ENCODE measurements around the gene CAGE1. TPM values are rescaled to one million over a fixed set of nuclear protein-coding genes. Genes with fewer than 3 reads are reported as not detected.
A peak's percentile ranks its signal among the peaks of the same experiment; 100 is the strongest.
"Not testable (repeated sequence)": the region's sequence is repeated elsewhere in the genome, so short reads cannot be mapped to it uniquely, and the experiment has no call there.

CAGE1 gene
- total RNA-seq, 2 donors from 2014 or later, result 0.42 to 0.76 TPM

- peak overlapping the region; percentile 95 for H3K4me3 Mint-ChIP-seq
- H3K4me1 Mint-ChIP-seq (ENCODE audit: low read depth in 2 of 2), result peaks cover 30 to 47% of the 10 kb centered on the region in 2 donors
Measured at GRCh38 chr6:7391151-7391550, 1.6 kb upstream of the CAGE1 start.

DNA sequence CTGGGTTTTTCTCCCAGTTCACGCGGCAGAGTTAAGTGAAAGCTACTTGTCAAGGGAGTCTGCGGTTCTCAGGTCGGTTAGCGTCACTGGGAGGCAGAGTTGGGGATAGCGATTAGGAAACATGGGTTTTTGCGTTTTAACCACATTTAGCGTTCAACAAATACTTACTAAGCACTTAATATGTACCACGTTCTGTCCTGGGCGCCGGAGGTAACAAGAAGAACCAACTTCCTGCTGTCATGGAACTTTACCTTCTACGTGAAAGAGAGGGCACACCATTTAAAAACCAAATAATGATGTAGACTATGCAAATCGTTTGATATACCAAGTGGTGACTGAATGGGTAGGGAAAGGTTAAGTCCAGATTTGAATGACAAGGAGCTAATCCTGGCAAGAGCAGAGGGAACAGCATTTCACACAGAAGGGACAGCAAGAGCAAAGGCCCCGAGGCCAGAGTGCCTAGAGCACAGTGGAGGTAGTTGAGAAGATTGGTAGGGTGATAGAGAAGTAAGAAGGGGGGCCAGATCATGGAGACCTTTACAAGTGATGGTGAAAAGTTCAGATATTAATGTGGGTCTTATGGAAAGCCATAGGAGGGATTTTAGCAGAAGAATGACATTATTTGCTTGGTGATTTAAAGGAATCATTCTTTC is 810 bp upstream of the CAGE1 start:
- Mint-ChIP-seq H3K27ac (peak overlapping the region; percentile 86 to 95), H3K9me3 (peaks cover 3% of the 10 kb centered on the region), H3K27me3 (no peaks in the 10 kb centered on the region), H3K36me3 (peaks cover 26% of the 10 kb centered on the region), H3K4me3 (peak overlapping the region; percentile 95), H3K4me1 (ENCODE audit: low read depth in 2 of 2) (peaks cover 30 to 47% of the 10 kb centered on the region in 2 donors)
- DNase-seq (ENCODE audit: low spot score) (no peak), ATAC-seq (peak in 1 of 2 donors; percentile 14)

More at GRCh38 chr6:7391151-7391550, 1.6 kb upstream of the CAGE1 start:
- peak overlapping the region; percentile 86 to 95 for H3K27ac Mint-ChIP-seq
- H3K9me3 Mint-ChIP-seq, result peaks cover 3% of the 10 kb centered on the region
- peaks cover 26% of the 10 kb centered on the region for H3K36me3 Mint-ChIP-seq
- DNase-seq (ENCODE audit: low spot score) (no peak), ATAC-seq (no peak)
- H3K27me3 Mint-ChIP-seq, result no peaks in the 10 kb centered on the region

DNA sequence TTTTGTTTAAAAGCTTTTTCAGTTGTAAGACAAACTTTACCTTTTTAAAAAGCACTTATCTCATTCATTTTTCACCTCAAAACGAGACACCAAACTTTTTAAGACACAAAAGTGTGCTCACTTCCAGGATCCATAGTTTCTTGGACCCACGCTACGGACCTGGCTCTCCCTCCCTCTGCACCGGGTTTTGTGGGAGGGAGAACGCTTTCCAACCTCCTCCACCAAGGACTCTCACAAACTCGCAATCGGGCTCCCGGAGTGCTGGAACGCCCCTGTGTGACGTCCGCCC is 436 bp downstream of the CAGE1 start:
- ATAC-seq, result no peak
- Mint-ChIP-seq H3K36me3 (peaks cover 21% of the 10 kb centered on the region), H3K9me3 (peaks cover 3% of the 10 kb centered on the region), H3K27ac (peak overlapping the region; percentile 86 to 95), H3K4me3 (peak overlapping the region; percentile 95), H3K4me1 (ENCODE audit: low read depth in 2 of 2) (peaks cover 30 to 47% of the 10 kb centered on the region in 2 donors), H3K27me3 (no peaks in the 10 kb centered on the region)
- no peak for DNase-seq (ENCODE audit: low spot score)

DNA sequence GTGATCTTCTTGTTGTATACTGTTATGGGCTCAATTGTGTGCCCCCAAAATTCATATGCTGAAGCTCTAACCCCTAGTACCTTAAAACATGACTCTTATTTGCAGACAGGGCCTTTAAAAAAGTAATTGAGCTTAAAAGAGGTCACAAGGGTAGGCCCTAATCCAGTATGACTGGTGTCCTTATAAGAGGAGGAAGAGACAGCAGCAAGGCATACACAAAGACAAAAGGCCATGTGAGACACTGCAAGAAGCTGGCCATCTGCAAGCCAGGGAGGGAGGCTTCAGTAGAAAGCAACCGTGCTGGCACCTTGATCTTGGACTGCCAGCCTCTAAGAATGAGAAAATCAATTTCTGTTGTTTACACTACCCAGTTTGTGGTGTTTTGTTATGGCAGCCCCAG is 8.4 kb downstream of the CAGE1 start:
- Mint-ChIP-seq H3K9me3 (no peaks in the 10 kb centered on the region), H3K36me3 (no peaks in the 10 kb centered on the region), H3K4me3 (no peak overlapping the region), H3K4me1 (ENCODE audit: low read depth in 2 of 2) (no peaks in the 10 kb centered on the region), H3K27me3 (peaks cover 16% of the 10 kb centered on the region in 2 donors), H3K27ac (no peak overlapping the region)
- DNase-seq (ENCODE audit: low spot score) (no peak), ATAC-seq (no peak)

GRCh38 chr6:7378740-7379139 is 10.8 kb downstream of the CAGE1 start:
- H3K27me3 Mint-ChIP-seq, result peaks cover 16 to 18% of the 10 kb centered on the region in 2 donors
- no peaks in the 10 kb centered on the region for H3K36me3 Mint-ChIP-seq
- no peak for ATAC-seq
- no peak overlapping the region for H3K27ac Mint-ChIP-seq
- no peaks in the 10 kb centered on the region for H3K9me3 Mint-ChIP-seq
- H3K4me3 Mint-ChIP-seq, result no peak overlapping the region
- no peak for DNase-seq (ENCODE audit: low spot score)
- peaks cover 0 to 4% of the 10 kb centered on the region in 2 donors for H3K4me1 Mint-ChIP-seq (ENCODE audit: low read depth in 2 of 2)

DNA sequence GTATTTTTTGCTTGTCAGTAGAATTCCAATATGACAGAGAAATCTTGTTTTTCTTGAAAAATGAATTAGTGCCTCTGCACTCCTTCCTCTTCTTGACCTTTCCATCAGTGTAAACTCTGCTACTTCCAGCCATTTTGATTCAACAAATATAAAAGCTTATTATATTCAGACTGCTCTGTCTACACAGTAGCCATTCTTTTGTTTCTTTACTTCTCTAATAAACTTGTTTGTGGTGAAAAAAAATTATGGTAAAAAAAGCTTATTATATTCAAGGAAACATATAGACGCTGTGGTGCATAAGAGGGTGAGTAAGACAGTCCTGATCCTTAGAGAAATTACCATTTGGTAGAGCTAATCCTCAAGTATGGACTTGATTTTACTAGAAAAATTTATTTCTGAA is 11.6 kb downstream of the CAGE1 start:
- H3K27ac Mint-ChIP-seq, result no peak overlapping the region
- peaks cover 21% of the 10 kb centered on the region in 2 donors for H3K27me3 Mint-ChIP-seq
- DNase-seq (ENCODE audit: low spot score) (no peak), ATAC-seq (no peak)
- H3K4me3 Mint-ChIP-seq, result no peak overlapping the region
- peaks cover 0 to 5% of the 10 kb centered on the region in 2 donors for H3K4me1 Mint-ChIP-seq (ENCODE audit: low read depth in 2 of 2)
- H3K36me3 Mint-ChIP-seq, result no peaks in the 10 kb centered on the region
- H3K9me3 Mint-ChIP-seq, result no peaks in the 10 kb centered on the region

GRCh38 chr6:7373739-7374138 is 15.8 kb downstream of the CAGE1 start:
- no peak for ATAC-seq
- H3K4me3 Mint-ChIP-seq, result no peak overlapping the region
- H3K9me3 Mint-ChIP-seq, result no peaks in the 10 kb centered on the region
- DNase-seq (ENCODE audit: low spot score), result no peak
- H3K27me3 Mint-ChIP-seq, result peaks cover 14 to 17% of the 10 kb centered on the region in 2 donors
- H3K27ac Mint-ChIP-seq, result peak overlapping the region in 1 of 2 donors; percentile 3
- H3K36me3 Mint-ChIP-seq, result no peaks in the 10 kb centered on the region
- peaks cover 0 to 5% of the 10 kb centered on the region in 2 donors for H3K4me1 Mint-ChIP-seq (ENCODE audit: low read depth in 2 of 2)

GRCh38 chr6:7367408-7367807 is 22.1 kb downstream of the CAGE1 start:
- H3K4me1 Mint-ChIP-seq (ENCODE audit: low read depth in 2 of 2), result no peaks in the 10 kb centered on the region
- no peak for ATAC-seq
- no peak for DNase-seq (ENCODE audit: low spot score)
- H3K27ac Mint-ChIP-seq, result no peak overlapping the region
- peaks cover 10 to 14% of the 10 kb centered on the region in 2 donors for H3K27me3 Mint-ChIP-seq
- H3K4me3 Mint-ChIP-seq, result no peak overlapping the region
- H3K9me3 Mint-ChIP-seq, result no peaks in the 10 kb centered on the region
- no peaks in the 10 kb centered on the region for H3K36me3 Mint-ChIP-seq

DNA sequence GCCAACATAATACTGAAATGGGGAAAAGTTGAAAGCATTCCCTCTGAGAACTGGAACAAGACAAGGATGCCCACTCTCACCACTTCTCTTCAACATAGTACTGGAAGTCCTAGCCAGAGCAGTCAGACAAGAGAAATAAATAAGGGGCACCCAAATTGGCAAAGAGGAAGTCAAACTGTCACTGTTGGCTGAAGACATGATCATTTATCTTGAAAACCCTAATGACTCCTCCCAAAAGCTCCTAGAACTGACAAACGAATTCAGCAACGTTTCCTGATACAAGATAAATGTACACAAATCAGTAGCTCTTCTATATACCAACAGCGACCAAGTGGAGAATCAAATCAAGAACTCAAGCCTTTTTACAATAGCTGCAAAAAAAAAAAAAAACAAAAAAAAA is 37.6 kb downstream of the CAGE1 start:
- not testable (repeated sequence) for H3K27ac Mint-ChIP-seq; DNase-seq (ENCODE audit: low spot score); H3K36me3 Mint-ChIP-seq; H3K9me3 Mint-ChIP-seq; ATAC-seq; H3K4me3 Mint-ChIP-seq; H3K4me1 Mint-ChIP-seq (ENCODE audit: low read depth in 2 of 2)
- H3K27me3 Mint-ChIP-seq, result peaks cover 44 to 51% of the 10 kb centered on the region in 2 donors

DNA sequence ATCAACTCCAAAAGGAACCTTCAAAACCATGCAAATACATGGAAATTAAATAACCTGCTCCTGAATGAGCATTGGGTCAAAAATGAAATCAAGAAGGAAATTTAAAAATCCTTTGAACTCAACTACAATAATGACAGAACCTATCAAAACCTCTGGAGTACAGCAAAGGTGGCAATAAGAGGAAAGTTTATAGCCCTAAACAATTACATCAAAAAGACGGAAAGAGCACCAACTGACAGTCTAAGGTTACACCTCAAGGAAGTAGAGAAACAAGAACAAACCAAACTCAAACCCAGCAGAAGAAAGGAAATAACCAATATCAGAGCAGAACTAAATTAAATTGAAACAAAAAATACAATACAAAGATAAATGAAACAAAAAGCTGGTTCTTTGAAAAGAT is 39.0 kb downstream of the CAGE1 start:
- not testable (repeated sequence) for H3K4me1 Mint-ChIP-seq (ENCODE audit: low read depth in 2 of 2); H3K4me3 Mint-ChIP-seq; ATAC-seq; H3K27ac Mint-ChIP-seq; H3K9me3 Mint-ChIP-seq; DNase-seq (ENCODE audit: low spot score); H3K36me3 Mint-ChIP-seq
- H3K27me3 Mint-ChIP-seq, result peaks cover 39 to 51% of the 10 kb centered on the region in 2 donors

DNA sequence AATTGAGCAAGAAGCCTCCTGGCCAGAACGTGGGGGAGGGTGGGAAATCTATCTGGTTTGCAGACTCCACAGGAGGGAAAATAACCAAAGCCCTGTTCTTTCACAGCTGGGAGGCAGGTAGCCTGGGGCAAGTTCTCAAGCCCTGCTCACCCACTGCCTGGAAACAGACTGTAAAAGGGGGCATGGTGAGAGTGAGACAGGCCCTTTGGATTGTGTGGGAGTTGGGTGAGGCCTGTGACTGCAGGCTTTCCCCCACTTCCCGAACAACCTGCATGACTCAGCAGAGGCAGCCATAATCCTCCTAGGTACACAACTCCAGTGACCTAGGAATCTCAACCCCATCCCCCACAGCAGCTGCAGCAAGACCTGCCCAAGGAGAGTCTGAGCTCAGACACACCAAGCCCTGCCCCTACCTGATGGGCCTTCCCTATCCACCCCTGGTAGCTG is 42.0 kb downstream of the CAGE1 start:
- not testable (repeated sequence) for H3K4me3 Mint-ChIP-seq; H3K36me3 Mint-ChIP-seq; H3K9me3 Mint-ChIP-seq; H3K4me1 Mint-ChIP-seq (ENCODE audit: low read depth in 2 of 2); DNase-seq (ENCODE audit: low spot score); H3K27ac Mint-ChIP-seq; ATAC-seq
- peaks cover 37 to 49% of the 10 kb centered on the region in 2 donors for H3K27me3 Mint-ChIP-seq

DNA sequence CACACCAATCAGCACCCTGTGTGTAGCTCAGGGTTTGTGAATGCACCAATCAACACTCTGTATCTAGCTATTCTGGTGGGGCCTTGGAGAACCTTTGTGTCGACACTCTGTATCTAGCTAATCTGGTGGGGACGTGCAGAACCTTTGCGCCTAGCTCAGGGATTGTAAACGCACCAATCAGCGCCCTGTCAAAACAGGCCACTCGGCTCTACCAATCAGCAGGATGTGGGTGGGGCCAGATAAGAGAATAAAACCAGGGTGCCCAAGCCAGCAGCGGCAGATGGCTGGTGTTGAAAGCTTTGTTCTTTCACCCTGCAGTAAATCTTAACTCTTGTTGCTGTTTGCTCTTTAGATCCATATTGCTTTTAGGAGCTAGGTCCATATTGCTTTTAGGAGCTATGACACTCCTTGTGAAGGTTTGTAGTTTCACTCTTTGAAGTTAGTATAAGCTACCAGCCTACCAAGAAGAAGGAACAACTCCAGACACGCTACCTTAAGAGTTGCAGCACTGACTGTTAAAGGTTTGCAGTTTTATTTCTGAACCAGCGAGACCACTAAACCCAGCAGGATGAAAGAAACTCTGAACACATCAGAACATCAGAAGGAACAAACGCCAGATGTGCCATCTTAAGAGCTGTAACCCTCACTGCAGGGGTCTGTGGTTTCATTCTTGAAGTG is 44.6 kb downstream of the CAGE1 start:
- H3K4me3 Mint-ChIP-seq; H3K36me3 Mint-ChIP-seq; H3K9me3 Mint-ChIP-seq; ATAC-seq; DNase-seq (ENCODE audit: low spot score); H3K27ac Mint-ChIP-seq; H3K4me1 Mint-ChIP-seq (ENCODE audit: low read depth in 2 of 2): not testable (repeated sequence)
- peaks cover 15 to 25% of the 10 kb centered on the region in 2 donors for H3K27me3 Mint-ChIP-seq

DNA sequence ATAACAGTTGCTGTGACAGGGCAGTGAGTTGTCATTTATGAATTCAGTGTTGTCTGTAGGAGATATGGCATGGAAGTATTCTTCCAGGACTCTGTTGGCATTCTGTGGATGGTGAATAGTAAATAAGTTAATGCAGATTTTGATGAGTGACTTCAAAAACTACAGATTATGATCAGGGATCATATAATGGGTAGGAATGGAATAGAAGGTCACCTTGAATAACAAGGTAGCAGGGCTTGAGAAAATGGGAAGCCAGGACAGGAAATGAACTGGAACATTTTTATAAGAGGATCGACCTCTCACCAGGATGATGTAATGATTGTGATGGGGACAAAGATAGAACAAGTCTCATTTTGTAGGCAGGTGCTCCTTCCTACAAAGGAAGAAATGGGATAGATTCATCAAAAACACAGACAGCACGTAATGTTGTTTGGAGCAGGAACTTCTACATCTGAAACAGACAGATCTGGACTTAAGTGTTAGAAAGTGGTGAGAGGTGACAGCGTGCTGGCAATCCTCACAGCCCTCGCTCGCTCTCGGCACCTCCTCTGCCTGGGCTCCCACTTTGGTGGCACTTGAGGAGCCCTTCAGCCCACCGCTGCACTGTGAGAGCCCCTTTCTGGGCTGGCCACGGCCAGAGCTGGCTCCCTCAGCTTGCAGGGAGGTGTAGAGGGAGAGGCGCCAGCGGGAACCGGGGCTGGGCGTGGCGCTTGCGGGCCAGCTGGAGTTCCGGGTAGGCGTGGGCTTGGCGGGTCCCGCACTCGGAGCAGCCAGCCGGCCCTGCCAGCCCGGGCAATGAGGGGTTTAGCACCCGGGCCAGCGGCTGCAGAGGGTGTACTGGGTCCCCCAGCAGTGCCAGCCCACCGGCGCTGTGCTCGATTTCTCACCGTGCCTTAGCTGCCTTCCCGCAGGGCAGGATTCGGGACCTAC is 45.7 kb downstream of the CAGE1 start:
- no peak overlapping the region for H3K27ac Mint-ChIP-seq
- no peak overlapping the region for H3K4me3 Mint-ChIP-seq
- H3K36me3 Mint-ChIP-seq, result no peaks in the 10 kb centered on the region
- ATAC-seq (no peak), DNase-seq (ENCODE audit: low spot score) (no peak)
- peaks cover 18% of the 10 kb centered on the region in 2 donors for H3K27me3 Mint-ChIP-seq
- peaks cover 0 to 9% of the 10 kb centered on the region in 2 donors for H3K4me1 Mint-ChIP-seq (ENCODE audit: low read depth in 2 of 2)
- H3K9me3 Mint-ChIP-seq, result no peaks in the 10 kb centered on the region

Measured in natural killer cell treated with Interleukin-12 subunit alpha and Interleukin-12 subunit beta and Interleukin-15 and Interleukin-18, amount 100 ng/mL, for 72 hours (primary cell).